SK-N-SH treated with all-trans-retinoic acid at 6 μM for 48 hours (cell line): ENCODE data around the gene GOLGA6B.
A peak's percentile ranks its signal among the peaks of the same experiment; 100 is the strongest.
"Not testable (repeated sequence)": the region's sequence is repeated elsewhere in the genome, so short reads cannot be mapped to it uniquely, and the experiment has no call there.

Experiments used
- ATAC-seq: fragments of 200-7000 bp; cut with Tn5 transposase; 3 replicates; pipeline ENCODE4 v1.9.1; 2020; ENCODE audit warnings: mild to moderate bottlenecking, moderate library complexity
- ARNTL ChIP-seq: fragments of 450-650 bp; formaldehyde crosslinking; IDR thresholded peaks from 2 replicates; pipeline ENCODE4 v1.5.0; 2020; ENCODE audit warnings: low read depth, mild to moderate bottlenecking, moderate library complexity, borderline replicate concordance
- BACH2 ChIP-seq: fragments of 250-450 bp; sonication (Bioruptor Pico); IDR thresholded peaks from 2 replicates; pipeline ENCODE4 v1.9.0; 2021; ENCODE audit warnings: mild to moderate bottlenecking, borderline replicate concordance
- CREB5 ChIP-seq: fragments of 250-450 bp; sonication (Bioruptor Pico); IDR thresholded peaks from 2 replicates; pipeline ENCODE4 v1.5.1; 2020; ENCODE audit warnings: low read depth, mild to moderate bottlenecking, moderate library complexity
- CSDC2 ChIP-seq: fragments of 250-450 bp; sonication (Bioruptor Pico); IDR thresholded peaks from 2 replicates; pipeline ENCODE4 v1.5.0; 2020; ENCODE audit warnings: mild to moderate bottlenecking, moderate library complexity
- CSRNP3 ChIP-seq: fragments of 250-450 bp; sonication (Bioruptor Pico); IDR thresholded peaks from 2 replicates; pipeline ENCODE4 v1.5.1; 2021; ENCODE audit warnings: mild to moderate bottlenecking, moderate library complexity
- ESRRG ChIP-seq: fragments of 250-450 bp; sonication (Bioruptor Pico); IDR thresholded peaks from 2 replicates; pipeline ENCODE4 v1.6.1; 2021; ENCODE audit warnings: mild to moderate bottlenecking
- GLIS3 ChIP-seq: fragments of 250-450 bp; sonication (Bioruptor Pico); IDR thresholded peaks from 2 replicates; pipeline ENCODE4 v1.5.0; 2020; ENCODE audit warnings: mild to moderate bottlenecking, moderate library complexity
- ISL1 ChIP-seq: fragments of 250-450 bp; sonication (Bioruptor Pico); IDR thresholded peaks from 2 replicates; pipeline ENCODE4 v2.1.2; 2022; ENCODE audit warnings: mild to moderate bottlenecking, moderate library complexity
- OSR1 ChIP-seq: fragments of 250-450 bp; sonication (Bioruptor Pico); IDR thresholded peaks from 2 replicates; pipeline ENCODE4 v1.8.0; 2022; ENCODE audit warnings: moderate library complexity, mild to moderate bottlenecking, inconsistent platforms
- PATZ1 ChIP-seq: fragments of 250-450 bp; sonication (Bioruptor Pico); IDR thresholded peaks from 2 replicates; pipeline ENCODE4 v1.8.0; 2020; ENCODE audit warnings: mild to moderate bottlenecking, moderate library complexity, borderline replicate concordance
- POU6F1 ChIP-seq: fragments of 250-450 bp; sonication (Bioruptor Pico); IDR thresholded peaks from 2 replicates; pipeline ENCODE4 v1.8.0; 2021; ENCODE audit warnings: low read depth, mild to moderate bottlenecking, moderate library complexity, borderline replicate concordance
- PPARA ChIP-seq: fragments of 250-450 bp; sonication (Bioruptor Pico); IDR thresholded peaks from 2 replicates; pipeline ENCODE4 v1.5.0; 2020; ENCODE audit warnings: mild to moderate bottlenecking, borderline replicate concordance
- RARB ChIP-seq: fragments of 250-450 bp; sonication (Bioruptor Pico); IDR thresholded peaks from 2 replicates; pipeline ENCODE4 v1.8.0; 2021; ENCODE audit warnings: mild to moderate bottlenecking, moderate library complexity
- SNAI2 ChIP-seq: fragments of 250-450 bp; sonication (Bioruptor Pico); IDR thresholded peaks from 2 replicates; pipeline ENCODE4 v1.5.0; 2020; ENCODE audit warnings: mild to moderate bottlenecking, moderate library complexity
- TOX ChIP-seq: fragments of 250-450 bp; sonication (Bioruptor Pico); IDR thresholded peaks from 2 replicates; pipeline ENCODE4 v1.8.0; 2021; ENCODE audit warnings: mild to moderate bottlenecking, moderate library complexity, borderline replicate concordance
- TSHZ2 ChIP-seq: fragments of 250-450 bp; sonication (Bioruptor Pico); IDR thresholded peaks from 2 replicates; pipeline ENCODE4 v1.5.0; 2020; ENCODE audit warnings: mild to moderate bottlenecking, moderate library complexity
- ZC3H10 ChIP-seq: fragments of 250-450 bp; sonication (Bioruptor Pico); IDR thresholded peaks from 2 replicates; pipeline ENCODE4 v1.5.1; 2021; ENCODE audit warnings: mild to moderate bottlenecking, moderate library complexity
- ZFP3 ChIP-seq: fragments of 250-450 bp; sonication (Bioruptor Pico); IDR thresholded peaks from 2 replicates; pipeline ENCODE4 v1.5.0; 2020; ENCODE audit warnings: mild to moderate bottlenecking, moderate library complexity
- ZFP30 ChIP-seq: fragments of 450-650 bp; formaldehyde crosslinking; IDR thresholded peaks from 2 replicates; pipeline ENCODE4 v1.5.0; 2022; ENCODE audit warnings: mild to moderate bottlenecking, moderate library complexity
- ZNF565 ChIP-seq: fragments of 450-650 bp; formaldehyde crosslinking; conservative IDR thresholded peaks from 2 replicates; pipeline ENCODE4 v1.5.0; 2020; ENCODE audit warnings: low read depth, mild to moderate bottlenecking, moderate library complexity

The GOLGA6B gene

GRCh38 chr15:72654397-72654796 is at the start of gene GOLGA6B:
TSS of gene GOLGA6B (plus strand) at chr15:72654697. CDS start at chr15:72654738, 41 bp downstream.
- not testable (repeated sequence) for ATAC-seq

GRCh38 chr15:72604794-72605193 is 49.7 kb upstream of the GOLGA6B start:
- peak; percentile 66 for ATAC-seq
- TF ChIP-seq GLIS3 (CRISPR knock-in tag) (no peak), ZNF565 (CRISPR knock-in tag) (no peak), ZC3H10 (CRISPR knock-in tag) (no peak), RARB (no peak), ESRRG (CRISPR knock-in tag) (no peak), ARNTL (CRISPR knock-in tag) (no peak), TOX (CRISPR knock-in tag) (no peak), OSR1 (CRISPR knock-in tag) (no peak)

- not testable (repeated sequence) for ATAC-seq
Measured at GRCh38 chr15:72608084-72608483, 46.4 kb upstream of the GOLGA6B start.

- TF ChIP-seq ISL1 (CRISPR knock-in tag) (no peak), TSHZ2 (CRISPR knock-in tag) (no peak), PPARA (CRISPR knock-in tag) (no peak), ZFP30 (CRISPR knock-in tag) (no peak), ZFP3 (CRISPR knock-in tag) (no peak), GLIS3 (CRISPR knock-in tag) (no peak), BACH2 (CRISPR knock-in tag) (no peak), ZNF565 (CRISPR knock-in tag) (no peak), PATZ1 (CRISPR knock-in tag) (no peak), OSR1 (CRISPR knock-in tag) (no peak), CSDC2 (CRISPR knock-in tag) (no peak), CREB5 (CRISPR knock-in tag) (no peak), CSRNP3 (CRISPR knock-in tag) (no peak), ARNTL (CRISPR knock-in tag) (no peak), POU6F1 (CRISPR knock-in tag) (no peak), ZC3H10 (CRISPR knock-in tag) (no peak), TOX (CRISPR knock-in tag) (no peak), SNAI2 (CRISPR knock-in tag) (no peak)
- no peak; the same call in 2 of the 3 replicates for ATAC-seq
Measured at GRCh38 chr15:72609862-72610261, 44.6 kb upstream of the GOLGA6B start.

GRCh38 chr15:72612324-72612723 is 42.2 kb upstream of the GOLGA6B start:
- ATAC-seq: not testable (repeated sequence)
